HG03025 (cell line): ENCODE measurements around the gene SURF1.

Source experiments
- ATAC-seq: cut with Tn5 transposase; IDR thresholded peaks from one replicate; pipeline ENCODE4 v1.9.1; 2021; ENCODE audit warnings: mild to moderate bottlenecking, moderate library complexity; ENCODE audit not compliant: unreplicated experiment, low FRiP score

SURF1 gene

DNA sequence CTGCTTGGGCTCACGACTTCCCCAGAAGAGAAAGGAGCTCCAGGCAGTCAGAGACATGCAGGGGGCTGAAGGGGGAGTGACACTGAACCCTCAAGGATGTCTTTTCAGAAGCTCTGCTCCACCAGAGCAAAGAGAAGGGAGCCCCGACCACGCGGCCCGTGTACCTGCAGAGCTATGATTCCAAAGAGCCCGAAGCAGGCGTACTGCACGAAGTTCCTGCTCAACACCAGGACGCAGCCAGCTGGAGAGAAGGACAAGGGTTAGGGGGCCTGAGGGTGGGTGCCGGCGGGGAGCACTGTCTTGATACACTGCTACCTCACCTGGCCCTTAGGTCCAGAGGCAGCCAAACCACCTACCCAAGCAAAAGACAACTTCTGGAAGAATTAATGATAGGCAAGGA, 10.1 kb upstream of the SURF1 start:
- ATAC-seq = no peak

DNA sequence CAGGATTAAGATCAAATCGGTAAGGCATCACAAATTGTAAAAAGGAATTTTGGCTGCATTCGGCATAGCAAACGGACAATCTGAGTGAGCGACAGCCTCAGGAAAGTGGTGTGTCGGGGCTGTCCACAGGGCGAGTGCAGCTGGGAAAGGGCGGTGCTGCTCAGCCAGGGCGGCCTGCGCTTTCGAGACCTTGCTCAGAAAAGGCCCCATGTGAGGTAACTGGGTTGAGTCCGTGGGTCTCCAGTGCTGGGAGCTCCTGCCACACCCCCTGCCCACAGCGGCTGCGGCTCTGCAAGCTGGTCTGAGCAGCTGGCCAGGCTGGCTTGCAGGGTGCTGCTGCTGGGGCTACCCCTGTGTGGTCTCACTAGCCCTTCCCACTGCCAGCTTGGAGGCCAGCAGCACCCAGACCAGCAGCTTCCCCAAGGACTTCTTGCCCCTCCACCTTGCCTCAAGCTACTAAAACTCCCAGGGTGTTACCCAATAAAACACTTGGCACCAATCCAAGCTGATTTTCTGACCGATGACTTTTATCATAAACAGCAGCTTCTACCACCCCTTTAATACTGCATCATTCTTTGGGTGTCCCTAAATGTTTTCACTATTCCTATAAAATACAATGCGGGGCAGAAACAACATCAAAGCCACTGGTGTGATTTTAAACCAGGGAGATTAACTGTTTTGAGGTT, 6.2 kb upstream of the SURF1 start:
- no peak for ATAC-seq

DNA sequence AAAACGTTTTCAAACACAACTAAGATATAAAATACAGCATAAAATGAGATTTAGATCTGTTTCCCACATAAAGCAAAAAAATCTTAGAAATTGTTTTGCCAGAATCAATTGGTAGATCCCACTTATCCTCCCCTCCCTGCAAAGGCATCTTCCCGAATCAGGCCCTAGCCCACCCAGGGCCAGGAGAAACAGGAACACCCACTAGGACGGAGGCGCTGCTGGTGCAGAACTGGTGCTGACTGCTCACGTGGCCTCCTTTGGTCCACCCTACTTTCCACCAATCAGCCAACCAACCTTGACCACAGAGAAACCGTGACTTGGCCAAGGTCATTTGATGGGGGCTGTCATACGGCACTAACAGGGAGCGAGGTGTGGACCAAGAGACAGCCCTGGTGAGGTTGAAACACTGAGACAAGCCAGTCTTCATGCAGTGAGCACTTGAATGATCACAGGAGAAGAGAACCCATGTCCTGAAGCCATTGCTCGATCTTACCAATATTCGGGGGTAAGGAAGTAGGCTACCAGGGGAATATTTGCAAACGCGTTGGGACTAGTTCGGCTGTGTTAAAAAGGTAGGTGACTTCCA, 5.3 kb upstream of the SURF1 start:
- ATAC-seq = no peak

- ATAC-seq = no peak
Measured at GRCh38 chr9:133360400-133361393, 4.4 kb upstream of the SURF1 start.

DNA sequence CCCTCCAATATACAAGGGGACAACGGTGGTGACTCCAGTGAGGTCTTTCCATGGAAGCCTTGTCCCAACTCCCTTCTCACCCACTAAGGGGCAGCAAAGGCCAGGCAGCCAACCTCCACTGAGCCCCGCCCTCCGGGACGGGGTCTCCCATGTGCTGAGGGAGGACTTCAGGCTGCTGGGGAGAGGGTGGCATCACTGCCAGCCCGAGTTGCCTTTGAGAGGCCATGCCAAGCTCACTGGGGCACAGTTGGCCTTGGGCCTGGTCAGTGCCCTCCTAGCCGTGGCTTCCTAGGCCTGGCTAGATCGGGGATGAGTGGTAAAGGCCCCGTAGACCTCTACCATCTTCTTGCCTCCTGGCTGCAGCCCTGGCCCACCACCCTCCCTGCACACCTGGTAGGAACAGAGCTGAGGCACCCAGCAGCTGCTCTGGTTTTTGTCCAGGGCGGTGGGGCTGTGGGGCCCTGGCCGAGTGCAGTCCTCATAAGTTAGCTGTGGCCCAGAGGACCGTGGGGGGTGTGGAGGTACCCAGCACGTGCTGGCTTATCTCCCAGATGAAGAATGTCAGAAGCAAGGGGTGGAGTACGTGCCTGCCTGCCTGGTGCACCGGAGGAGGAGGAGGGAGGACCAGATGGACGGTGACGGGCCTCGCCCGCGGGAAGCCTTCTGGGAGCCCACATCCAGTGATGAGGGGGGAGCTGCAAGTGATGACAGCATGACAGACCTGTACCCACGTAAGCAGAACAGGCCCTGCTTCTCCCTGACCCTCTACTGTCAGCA, 3.3 kb upstream of the SURF1 start:
- no peak for ATAC-seq

- no peak for ATAC-seq
Measured at GRCh38 chr9:133357656-133358055, 1.4 kb upstream of the SURF1 start.

DNA sequence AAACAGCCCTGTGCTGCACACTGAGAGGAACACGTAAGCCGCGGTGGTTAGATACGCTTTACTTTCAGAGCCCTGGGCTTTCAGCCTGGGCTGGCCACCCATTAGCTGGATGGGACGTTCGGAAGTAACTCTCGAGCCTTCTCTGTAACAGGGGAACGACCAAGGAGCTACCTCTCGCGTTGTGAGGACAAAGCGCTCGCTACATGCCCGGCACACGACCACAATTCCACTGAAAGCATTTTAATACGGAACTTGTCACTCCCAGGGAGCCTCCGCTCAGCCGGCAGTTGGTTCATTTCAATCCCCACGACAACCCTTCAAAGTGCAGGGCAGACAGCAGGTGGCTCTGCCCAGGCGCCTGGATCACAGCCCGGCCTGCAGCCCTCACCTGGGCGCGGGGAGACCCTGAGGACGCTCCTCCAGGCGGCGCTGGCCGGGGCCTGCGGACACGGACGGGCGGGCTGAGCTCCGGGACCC, 368 bp downstream of the SURF1 start:
- peak; percentile 22 for ATAC-seq

DNA sequence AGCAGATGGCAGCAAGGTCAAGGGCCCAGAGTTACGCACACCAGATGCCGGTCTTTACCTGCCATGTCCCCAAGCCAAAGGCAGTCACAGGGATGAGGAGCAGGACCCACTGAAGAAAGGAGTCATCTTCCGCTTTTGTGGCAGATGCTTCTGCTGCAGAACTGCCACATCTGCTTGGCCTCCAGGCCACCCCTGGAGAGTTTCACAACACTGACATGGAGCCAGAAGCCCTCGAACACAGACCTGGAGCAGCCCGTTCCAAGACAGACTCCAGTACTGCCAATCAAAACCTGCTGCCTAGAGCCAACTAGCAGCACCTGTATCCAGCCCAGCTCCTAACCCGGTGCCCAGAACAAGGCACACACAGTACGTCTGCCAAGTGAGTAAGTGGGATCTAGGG, 1.5 kb downstream of the SURF1 start:
- ATAC-seq = no peak

- no peak for ATAC-seq
Measured at GRCh38 chr9:133353548-133353947, 2.7 kb downstream of the SURF1 start.

- no peak for ATAC-seq
Measured at GRCh38 chr9:133352635-133353340, 3.5 kb downstream of the SURF1 start.

DNA sequence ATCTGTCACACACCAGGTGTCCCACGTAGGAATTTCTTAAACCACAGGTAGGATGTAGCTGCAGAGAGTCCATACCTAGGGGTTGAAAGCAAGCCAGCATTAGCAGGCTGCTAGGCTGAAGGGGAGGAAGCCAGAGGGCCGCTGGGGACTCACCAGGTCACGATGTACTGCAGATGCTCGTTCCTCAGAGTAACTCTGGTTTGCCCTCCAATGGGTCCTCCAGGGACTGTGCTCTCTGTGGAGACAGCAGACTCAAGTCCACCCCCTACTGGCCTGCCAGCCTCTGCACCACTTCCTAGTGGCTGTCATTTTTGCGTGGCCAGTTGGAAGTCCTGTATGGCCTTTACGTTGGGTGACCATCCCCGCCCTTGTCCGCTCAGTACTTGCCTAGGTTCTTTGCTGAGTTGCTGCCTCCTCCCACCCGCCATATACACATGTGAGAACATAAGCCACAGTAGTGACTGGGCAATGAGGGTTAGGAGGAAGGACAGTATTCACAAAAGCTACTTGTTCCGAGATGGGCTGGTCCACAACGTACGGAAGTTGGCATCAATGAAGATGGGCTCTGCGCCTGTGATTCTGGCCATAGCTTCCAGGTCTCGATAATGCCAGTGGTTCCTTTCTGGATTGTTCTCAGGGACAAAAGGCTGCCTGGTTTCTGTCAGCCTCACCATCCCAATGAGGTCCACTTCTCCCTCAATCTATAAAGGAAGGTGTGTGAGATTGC, 4.2 kb downstream of the SURF1 start:
- no peak for ATAC-seq

GRCh38 chr9:133351526-133351907, 4.8 kb downstream of the SURF1 start:
- ATAC-seq = no peak

DNA sequence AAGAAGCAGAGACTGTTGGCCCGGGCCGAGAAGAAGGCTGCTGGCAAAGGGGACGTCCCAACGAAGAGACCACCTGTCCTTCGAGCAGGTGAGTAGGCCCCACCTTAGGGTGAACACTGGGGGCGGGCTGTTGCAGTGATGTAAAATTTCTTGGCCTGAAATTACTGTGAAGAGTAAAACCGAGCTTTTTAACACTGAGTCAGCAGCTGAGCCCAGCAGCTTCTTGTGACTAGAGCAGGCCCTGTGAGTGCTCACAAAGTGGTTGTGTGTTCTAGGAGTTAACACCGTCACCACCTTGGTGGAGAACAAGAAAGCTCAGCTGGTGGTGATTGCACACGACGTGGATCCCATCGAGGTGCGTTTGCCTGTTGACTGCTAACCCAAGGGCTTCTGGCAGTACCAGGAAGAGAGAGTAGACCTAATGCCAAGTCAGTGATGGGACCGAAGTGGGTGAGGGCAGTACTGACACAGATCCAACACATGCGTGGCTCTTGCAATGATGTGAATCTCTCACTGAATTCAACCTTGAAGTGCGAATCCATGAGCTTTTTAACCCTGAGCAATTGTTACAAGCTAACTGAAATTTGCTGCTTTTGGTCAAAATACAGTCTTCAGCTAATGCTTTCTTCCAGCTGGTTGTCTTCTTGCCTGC, 6.2 kb downstream of the SURF1 start:
- ATAC-seq = no peak

- no peak for ATAC-seq
Measured at GRCh38 chr9:133348718-133349573, 7.3 kb downstream of the SURF1 start.

- ATAC-seq = peak; percentile 60
Measured at GRCh38 chr9:133347985-133348717, 8.1 kb downstream of the SURF1 start, which contains the start of the genes MED22 and RPL7A. MED22 (minus strand) TSS chr9:133348131; CDS start chr9:133346662, 1,469 bp downstream. RPL7A (plus strand) TSS chr9:133348218; CDS start chr9:133348244, 26 bp downstream.

DNA sequence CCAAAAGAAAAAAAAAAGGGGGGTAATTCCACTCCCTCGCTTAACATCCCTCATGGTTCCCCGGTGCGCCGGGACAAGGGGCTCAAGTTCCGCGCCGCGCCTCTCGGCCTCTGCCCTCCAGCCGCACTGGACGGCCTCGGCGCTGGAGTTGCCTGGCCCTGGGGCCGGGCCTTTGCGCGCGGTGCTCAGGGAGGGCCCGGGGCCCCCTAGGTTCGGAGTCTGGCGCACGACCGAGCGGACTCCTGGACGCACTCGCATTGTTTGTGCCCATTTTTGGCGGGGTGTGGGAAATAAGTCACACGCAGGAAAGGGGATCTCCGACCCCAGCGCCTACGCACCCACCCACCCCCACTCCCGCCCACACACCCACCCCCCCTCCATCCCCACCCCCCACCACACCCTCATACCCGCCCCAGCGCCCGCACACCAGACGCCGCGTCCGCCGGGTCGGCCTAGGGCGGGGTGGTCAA, 8.7 kb downstream of the SURF1 start:
- peak; percentile 31 for ATAC-seq
